Activated naive CD4-positive, alpha-beta T cell treated with Interleukin-2 at 50 U/mL for 16 hours (primary cell): Measurements from ENCODE around the gene LRRC56.
A peak's percentile ranks its signal among the peaks of the same experiment; 100 is the strongest.

Experiments
- DNase-seq: peaks from one replicate; pipeline ENCODE4 v3.0.0-alpha.2; 2020

Gene LRRC56

DNA sequence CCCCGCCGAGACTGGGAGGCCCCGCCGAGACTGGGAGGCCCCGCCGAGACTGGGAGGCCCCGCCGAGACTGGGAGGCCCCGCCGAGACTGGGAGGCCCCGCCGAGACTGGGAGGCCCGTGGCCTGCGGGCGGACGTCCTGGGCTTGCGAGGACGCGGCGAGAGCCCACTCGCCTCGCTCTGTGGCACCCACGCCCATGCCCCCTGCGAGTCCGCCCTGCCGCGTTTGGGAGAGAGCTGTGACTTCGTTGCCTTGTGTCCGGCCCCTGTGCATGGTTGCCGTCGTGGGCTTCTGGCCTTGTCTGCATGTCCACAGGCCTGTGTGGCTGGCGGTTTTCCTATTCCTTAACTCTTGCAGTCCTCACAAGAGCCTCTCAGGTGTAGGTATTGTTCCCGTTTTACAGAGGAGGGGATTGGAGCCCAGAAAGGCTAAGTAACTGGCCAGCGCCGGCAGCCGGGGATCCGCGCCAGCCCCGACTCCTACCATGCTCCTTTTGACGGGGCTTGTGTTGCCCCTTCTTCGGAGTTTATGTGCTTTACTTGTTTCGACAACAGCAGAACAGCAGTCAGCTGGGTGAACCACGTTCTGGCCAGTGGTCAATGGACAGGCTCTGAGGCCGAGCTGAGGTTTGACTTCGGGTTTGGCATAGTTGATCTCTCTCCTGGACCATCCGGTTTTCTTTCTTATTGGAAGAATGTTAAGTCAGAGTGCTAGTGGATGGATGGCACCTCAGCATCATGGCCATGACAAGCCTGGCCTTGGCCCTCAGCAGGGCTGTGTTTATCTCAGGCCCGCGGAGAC, 39.7 kb downstream of the LRRC56 start:
- DNase-seq: no peak

DNA sequence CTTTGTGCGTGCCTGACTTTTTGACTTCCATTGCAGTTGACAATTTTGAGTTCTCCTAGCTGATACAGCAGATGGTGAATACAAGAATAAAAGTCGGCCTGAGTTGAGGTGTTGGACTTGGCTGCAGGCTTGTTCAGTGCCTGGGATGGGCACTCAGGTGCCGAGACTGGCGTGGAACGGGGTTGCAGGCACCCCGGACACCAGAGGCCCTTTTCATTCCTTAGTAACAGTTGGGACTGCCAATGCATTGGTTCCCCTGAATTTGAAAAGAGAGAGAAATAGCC, 40.2 kb downstream of the LRRC56 start:
- DNase-seq: no peak

- no peak for DNase-seq
These were observed 41.1 kb downstream of the LRRC56 start for GRCh38 chr11:578276-579035.

- DNase-seq: no peak
These were observed 42.7 kb downstream of the LRRC56 start for GRCh38 chr11:579830-580601.

- DNase-seq: no peak
These were observed 44.0 kb downstream of the LRRC56 start for GRCh38 chr11:581342-581741.

DNA sequence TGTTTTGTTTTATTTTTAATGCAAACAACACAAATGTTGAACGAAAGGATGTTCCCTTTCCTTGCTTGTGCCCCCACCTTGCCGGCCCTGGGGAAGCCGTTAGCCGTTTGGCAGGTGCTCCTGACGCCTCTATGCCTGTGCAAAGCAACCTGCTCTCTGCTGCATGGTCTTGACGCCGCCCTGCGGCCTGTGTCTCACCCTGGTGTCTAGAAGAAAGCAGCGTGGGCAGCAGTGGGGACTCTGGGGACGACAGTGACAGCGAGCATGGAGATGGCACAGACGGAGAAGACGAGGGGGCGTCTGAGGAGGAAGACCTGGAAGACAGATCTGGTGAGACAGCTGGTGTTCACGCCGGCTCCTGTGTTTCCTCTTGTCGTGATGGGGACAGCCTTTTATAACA, 44.4 kb downstream of the LRRC56 start:
- no peak for DNase-seq

- no peak for DNase-seq
These were observed 47.0 kb downstream of the LRRC56 start for GRCh38 chr11:584287-584686.

DNA sequence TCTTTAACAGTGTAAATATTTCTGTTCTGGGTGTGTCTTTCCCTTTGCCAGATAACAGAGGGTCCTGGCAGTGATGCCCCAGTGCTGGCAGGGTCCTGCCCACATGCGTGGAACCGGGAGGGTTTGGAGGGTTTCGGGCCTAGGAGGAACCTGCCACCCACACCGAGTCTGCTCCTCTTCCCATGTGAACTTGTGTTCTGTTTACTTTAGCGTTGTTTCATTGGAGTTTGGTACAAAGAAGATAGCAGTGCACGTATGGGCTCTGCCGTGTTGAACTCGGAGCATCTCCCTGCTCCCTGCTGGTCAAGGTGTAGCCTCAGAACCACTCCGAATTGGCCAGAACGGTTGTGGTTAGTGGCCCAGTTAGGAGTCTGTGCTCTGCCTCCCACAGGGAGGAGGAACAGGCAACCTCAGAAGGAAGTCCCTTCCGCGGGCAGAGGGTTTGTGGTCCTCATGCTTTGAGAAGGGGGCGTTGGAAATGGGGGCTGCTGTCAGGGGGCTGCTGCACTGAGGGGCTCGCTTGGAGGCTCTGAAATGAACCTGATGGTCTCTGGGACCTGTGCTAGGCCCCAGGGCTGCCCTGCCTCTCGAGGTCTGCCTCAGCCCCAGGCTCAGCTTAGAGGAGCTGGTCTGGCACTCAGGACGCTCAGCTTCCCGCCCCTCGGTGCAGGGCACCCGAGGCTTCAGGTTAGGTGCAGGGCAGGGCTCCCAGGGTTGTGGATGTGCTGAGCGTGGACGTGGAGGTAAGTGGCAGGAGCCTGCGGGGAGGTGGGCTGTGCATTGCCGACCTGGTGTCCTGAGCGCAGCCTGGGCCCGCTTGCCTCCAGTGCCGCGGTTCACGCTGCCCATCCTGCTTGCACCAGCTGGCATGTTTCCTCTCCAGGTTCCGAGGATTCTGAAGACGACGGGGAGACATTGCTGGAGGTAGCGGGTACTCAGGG, 49.3 kb downstream of the LRRC56 start:
- DNase-seq: no peak

- no peak for DNase-seq
These were observed 50.2 kb downstream of the LRRC56 start for GRCh38 chr11:587546-587945.

- DNase-seq: peak; percentile 64
These were observed 50.7 kb downstream of the LRRC56 start for GRCh38 chr11:587978-588380.

DNA sequence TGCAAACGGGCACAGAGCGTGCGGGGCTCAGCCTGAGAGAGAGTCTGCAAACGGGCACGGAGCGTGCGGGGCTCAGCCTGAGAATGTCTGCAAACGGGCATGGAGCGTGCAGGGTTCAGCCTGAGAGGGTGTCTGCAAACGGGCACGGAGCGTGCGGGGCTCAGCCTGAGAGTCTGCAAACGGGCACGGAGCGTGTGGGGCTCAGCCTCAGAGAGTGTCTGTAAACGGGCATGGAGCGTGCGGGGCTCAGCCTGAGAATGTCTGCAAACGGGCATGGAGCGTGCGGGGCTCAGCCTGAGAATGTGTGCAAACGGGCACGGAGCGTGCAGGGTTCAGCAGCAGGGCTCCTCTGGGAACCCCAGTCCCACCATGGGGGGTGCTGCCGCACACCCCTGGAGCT, 52.5 kb downstream of the LRRC56 start:
- no peak for DNase-seq

GRCh38 chr11:590997-591396, 53.7 kb downstream of the LRRC56 start:
- DNase-seq: no peak

- DNase-seq: no peak
These were observed 55.2 kb downstream of the LRRC56 start for GRCh38 chr11:592501-592900.

- DNase-seq: no peak
These were observed 55.6 kb downstream of the LRRC56 start for GRCh38 chr11:592918-593317.

DNA sequence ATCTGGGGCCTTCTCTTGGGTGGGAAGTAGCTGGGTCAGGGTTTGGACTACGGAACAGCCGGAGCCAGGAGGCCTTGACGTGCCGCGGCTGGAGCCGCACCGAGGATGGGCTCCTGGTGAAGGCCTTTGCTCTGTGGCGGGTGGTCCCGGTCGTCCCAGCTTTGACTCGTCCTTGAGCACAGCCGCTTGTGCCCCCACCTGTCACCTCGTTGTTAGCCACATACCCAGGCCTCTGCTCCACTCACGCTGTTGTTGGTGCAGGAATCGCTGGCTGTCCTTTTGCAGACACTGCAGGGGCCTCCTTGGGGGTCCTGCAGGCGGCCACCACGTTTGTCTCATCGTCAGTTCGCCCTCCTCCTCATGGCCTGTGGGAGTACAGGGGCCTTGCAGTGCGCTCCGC, 56.0 kb downstream of the LRRC56 start:
- DNase-seq: no peak

GRCh38 chr11:595400-595799, 58.1 kb downstream of the LRRC56 start:
- DNase-seq: no peak

DNA sequence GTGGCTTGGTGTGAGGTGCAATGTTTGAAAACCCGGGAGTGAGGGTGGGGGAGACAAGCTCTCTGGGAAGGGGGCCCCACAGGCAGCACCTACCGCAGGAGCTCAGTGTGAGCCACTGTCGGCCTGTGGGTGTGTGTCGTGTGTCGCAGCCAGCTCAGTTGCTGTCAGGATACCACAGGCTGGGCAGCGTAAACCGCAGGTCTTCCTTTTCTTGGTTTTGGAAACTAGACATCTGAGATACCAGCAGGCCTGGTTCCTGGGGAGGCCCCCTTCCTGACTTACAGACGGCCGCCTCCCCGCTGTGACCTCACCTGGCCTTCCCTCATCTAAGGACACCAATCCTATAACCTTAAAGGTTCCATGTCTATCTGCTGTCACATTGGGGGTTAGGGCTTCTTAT, 59.0 kb downstream of the LRRC56 start:
- DNase-seq: no peak

- no peak for DNase-seq
These were observed 59.9 kb downstream of the LRRC56 start for GRCh38 chr11:597166-597725.

DNA sequence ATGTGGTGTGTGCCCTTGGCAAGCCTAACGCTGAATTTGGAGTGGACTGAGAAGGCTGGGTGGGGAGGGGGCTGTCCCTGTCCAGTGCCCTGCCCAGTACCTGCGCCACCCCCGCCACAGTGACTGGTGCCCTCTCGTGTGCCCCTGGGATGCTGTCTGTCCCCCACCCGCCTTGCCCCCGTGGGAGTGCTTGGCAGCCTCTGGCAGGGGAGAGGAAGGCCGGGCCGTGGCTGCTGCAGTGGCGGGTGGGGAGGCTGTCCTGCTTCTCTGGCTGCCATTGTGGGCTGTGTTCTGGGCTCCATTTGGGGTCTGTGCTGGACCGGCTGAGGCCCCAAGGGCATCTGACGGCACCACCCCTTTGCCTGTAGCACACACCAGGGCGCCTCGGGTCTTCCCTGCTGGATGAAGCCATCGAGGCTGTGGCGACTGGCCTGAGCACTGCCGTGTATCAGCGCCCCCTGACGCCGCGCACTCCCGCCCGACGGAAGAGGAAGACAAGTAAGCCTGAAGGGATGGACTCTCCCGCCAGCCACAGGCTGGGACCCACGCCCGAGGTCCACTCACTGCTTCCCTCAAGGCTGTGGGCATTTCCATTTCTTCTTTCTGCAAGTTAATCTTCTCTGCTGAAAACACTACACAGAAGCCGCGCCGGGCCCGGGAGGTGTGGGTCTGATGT, 60.8 kb downstream of the LRRC56 start:
- no peak for DNase-seq

DNA sequence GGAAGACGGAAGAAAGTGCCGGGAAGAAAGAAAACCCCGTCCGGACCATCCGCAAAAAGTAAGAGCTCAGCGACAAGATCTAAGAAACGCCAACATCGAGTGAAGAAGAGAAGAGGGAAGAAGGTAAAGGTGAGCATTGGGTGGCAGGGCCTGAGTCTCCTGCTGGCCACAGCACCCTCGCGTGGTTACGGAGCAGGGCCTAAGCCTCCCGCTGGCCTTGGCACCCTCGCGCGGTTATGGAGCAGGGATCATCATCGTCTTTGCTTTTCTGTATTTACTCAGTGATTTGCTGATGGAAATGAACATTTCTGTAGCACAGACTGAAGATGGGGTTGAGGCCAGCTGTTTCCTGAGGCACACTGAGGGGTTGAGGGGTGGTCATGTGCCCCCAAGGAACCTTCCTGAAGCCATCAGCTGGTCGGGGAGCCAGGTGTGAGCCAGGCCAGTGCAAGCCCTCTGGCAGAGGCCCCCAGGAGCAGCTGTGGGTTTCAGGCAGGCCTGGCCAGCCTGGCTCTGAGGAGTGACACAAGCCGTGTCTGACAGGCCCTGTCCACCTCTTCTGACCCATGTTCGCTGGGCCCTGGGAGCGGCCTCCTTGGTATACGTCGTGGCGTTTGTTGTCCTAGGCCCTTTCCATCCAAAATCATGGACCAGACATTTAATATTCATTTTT, 64.4 kb downstream of the LRRC56 start:
- DNase-seq: no peak

GRCh38 chr11:603154-603553, 65.8 kb downstream of the LRRC56 start:
- no peak for DNase-seq
